HPDE6-E6E7 (cell line): Measurements from ENCODE around the gene ARGLU1.

Experiments
- DNase-seq: peaks from one replicate; pipeline ENCODE4 v3.0.0; 2011; ENCODE audit warnings: missing footprints; ENCODE audit errors: extremely low spot score

The ARGLU1 gene

DNA sequence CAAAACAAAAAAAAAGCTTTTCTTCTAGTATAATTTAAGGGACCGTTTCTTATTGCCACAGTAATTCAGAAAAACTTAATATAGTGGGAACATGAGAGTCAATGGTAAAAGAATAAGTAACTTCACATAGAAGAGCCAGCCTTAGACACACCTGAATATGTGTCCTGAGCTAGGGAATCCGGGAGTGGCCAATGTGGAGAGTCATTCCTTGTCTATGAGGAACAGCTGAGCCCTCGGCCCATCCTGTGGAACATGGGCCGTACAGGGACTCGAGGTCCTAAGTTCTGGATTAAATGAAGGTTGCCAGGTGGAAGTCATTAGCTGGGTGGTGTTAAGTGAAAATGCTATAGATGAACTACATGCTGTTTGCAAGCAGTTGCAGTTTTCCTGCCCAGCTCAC lies 64.7 kb downstream of the ARGLU1 start:
- no peak for DNase-seq

DNA sequence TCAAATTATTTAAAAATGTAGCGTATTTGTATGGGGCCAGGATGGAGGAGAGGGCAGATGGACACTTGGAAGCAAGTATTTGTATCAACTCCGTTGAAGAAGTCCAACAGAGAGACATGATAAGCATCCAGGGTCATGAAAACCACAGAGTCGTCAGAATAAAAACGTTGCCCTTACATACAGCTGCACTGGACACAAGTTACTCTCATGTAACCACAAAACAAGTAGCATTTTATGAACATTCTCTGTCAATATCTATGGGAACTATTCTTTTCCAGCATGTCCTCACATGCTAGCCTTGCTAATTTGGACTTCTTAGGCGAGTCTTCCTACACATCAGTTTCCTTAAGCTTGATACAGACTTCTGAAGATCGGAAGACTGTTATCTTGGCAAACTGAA lies 67.5 kb downstream of the ARGLU1 start:
- DNase-seq = no peak

DNA sequence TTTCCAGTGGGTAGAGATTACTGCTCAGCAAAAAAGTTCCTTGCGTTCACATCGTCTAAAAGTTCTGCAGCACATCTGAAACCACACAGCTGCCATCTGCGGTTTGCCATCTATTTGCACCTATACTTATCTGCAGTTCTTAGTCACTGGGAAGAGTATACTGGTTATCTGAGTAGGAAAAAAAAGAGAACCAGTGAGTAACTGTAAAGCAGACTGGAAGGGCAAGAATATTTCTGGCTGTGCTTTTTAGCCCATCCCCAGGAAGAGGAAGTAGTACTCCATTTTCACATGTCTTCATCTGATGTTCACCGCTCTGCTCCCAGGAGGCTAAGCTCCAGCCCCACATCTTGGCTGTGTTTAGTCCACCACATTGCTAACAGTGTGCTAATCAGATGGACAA lies 68.0 kb downstream of the ARGLU1 start:
- no peak for DNase-seq

DNA sequence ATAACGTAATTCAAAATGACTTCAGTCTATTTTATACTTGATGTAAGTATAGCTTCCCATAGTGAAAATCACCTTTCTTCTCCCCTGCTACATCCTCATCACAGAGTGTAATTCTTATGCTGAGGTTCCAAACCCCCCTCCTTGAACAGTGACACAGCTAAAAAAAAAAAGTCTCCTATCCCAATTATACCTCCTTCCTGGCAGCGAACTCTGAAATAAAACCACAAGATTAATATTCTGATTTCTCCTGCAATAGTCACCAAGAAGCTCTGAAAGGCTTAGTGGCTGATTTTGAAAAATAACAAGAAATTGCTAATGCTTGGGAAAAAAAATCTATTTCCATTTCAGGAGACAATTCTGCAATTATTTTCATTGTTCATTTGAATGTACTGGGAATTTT lies 68.8 kb downstream of the ARGLU1 start:
- no peak for DNase-seq

DNA sequence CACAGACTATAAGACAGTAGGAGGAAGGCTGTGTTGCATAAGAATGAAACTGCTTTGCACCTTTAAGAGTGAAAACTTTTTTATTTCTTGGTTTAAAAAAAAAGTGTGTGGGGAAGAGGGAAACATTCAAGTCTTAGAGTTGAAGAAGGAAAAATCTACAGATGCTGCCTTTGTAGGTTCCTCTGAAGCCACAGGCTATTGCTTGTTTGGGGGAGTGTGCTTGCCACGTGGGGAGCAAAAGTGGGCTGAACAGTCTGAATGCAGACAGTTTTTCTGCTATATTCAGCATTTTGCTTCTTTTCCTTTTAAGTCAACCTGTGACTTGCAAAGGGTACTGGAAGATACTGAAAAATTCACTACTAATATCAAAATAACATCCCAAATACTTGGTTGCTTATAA lies 69.4 kb downstream of the ARGLU1 start:
- DNase-seq = no peak

DNA sequence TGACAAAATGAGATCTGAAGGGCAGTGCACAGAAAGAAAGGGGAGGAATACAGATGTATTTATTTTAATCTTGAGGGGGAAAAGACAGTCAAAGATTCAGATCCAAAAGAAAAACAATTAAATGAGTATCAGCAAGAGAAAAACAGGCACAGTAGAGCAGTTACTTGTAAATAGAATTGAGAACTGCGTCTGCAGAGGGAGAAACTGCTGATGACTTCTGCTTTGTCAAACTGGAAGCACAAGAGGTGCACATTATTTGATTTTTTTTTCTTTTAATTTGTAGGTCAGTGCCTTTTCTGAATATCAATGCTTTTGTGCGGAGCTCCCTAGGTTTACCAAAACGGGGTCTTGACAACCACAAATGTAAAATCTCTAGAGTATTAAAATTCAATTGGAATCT lies 69.8 kb downstream of the ARGLU1 start:
- no peak for DNase-seq

DNA sequence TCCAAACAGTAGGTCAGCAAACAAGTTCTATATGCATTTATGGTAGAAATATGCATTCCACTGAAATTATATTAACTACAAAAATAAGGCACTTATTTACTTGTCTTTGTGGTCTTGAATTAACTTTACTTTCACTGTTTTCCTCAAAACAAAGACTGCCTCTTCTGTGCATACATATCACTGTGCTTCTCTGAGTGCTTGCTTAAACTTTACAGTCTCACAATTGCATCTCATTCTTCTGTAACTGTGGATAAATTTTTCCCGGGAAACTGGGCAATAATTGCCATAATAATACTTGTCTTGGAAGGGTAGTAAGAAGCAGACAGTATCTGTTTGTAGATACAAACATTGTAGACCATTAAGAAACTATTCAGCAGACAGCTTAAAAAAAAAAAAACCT lies 70.9 kb downstream of the ARGLU1 start:
- no peak for DNase-seq

DNA sequence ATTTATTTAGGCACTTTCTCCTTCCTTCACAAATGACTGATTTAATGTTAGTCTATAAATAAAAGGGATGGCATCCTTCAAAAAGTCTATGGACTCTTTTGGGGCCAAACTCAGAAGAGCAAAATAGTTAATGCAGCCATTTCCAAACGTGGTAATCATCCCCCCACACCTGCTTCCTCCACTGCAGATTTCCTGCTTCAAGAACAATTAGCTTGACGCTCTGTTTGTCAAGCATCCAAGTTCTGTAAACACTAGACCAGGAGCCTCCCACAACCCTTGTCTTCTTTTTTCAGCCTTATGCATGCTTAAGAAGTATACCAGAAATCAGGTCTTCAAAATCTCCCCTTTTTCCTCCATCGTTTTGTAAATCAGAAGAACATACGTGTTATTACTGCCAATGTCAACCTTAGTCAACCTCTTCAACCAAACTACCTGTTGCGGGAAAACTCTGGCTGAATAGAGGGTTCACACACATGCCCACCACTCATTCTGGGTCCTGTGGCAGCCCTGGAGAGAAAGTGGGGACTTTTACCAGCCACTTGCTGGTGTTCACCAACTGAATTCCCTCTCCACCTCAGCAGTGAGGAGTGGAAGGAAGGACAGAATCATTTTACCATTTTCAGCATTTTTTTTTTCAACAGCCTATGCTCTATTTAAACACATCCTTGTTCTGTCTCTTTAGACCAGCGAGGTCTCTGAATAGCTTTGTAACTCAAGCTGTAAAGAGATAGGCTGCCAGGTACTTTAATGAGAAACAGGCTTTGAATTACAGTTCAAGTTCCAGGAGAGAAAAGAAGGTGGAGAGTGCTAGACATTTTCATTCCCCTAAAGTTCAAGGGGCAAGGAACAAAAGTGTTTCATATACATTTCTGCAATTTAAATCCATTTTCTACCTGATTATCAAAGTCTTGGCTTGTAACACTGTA lies 71.6 kb downstream of the ARGLU1 start:
- no peak for DNase-seq

DNA sequence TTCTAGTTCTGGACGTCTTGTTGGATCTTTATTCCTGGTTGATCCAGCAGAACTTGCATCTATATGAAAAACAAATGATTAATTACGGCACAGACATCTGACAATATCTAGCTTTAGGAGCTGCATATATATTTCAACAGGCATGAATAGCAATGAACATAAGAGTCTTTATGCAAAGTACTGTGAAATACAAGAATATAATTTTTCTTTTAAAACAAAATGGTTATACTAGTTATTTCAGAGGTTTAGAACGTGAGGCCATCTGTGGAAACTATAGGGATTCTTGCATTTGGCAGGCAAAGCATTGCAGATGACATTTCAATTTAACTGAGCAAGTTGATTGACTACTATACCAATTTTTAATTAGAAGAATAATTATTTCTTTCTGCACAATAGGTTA lies 73.0 kb downstream of the ARGLU1 start:
- DNase-seq = no peak

DNA sequence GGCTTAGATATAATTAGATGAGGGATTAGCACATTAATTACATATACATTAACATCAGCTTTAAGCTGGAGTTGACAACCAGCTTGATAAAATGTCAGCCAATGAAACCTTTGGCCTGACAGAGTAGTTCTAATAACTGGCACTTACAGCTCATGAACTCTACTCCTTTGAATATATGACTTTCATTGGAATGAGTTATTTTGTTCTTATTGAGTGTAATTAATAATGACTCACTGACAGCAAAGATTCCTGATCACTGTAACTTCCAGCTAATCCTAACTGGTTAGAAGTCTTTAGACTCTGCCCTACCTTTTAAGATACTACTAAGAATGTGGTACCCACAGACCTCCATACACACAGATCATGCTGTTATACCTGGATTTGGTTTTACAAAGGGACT lies 73.4 kb downstream of the ARGLU1 start:
- DNase-seq = no peak

DNA sequence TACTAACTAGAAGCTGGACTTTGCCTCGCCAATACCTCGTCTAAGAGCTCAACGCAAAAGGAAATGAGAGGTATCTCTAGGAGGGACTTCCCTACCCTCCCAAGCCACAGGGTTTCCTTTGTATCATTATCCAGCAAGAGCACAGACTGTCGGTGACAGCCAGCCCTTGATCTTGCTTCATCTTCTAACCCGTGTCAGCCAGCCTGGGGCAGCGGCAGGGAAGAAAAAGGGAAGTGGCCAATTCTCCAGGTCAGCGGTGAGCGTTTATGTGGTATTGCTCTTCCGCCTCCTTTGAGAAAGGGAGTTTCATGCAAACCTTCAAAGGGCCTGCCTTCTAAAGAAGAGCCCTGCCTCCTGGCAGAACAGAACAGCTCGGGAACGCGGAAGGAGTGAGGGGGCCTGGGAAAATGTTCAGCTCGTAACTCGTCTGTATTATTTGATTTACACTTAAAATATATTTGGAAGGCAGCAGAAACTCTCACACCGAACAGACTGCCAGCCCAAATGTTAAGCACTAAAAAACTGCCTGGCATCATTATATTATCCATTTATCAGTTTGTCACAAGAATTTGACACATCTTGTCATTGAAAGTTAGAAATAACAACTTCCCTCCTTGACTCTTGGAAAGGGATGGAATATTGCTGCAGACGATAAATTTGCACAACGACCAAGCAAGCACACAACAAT lies 74.3 kb downstream of the ARGLU1 start:
- DNase-seq = no peak

DNA sequence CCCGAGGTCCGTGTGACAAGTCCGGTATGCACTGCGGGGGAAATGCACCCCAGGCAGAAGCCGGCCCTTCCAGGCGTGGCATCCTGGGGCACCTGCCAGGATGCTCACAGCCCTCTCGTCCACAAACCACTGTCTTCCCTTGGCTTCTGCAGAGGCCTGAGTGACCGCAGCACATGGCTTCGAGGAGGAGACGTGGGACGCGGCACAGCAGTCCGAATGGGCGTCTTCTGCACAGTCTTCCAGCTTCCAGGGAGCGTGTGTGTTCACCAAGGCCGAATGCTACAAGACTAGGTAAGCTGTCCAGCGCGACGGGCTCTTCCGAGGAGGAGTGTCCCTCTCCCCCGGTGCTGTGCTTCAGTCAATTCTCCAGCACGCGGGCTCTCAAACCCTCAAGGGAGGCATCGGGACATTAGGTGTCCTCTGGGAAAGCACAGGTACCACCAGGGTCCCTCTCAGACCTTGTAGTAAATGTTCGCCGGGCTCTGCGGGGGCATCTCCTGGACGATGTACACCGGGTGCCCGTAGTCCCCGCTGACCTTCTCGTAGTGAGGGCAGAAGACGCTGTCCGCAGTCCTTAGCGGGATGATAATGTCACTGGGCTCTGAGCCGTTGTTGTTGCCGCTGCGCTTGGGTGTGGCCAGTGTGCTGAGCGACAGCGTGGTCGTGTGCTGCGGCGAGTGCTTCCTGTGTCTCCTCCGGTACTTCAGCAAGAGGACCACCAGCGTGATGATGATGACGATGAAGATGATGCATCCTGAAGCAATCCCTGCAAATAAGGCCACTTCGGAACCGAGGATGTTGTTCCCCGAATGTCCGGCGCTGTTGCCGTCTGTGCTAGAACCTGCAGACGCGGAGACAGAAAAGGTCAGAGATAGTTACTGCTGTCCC lies 75.1 kb downstream of the ARGLU1 start:
- DNase-seq = no peak

DNA sequence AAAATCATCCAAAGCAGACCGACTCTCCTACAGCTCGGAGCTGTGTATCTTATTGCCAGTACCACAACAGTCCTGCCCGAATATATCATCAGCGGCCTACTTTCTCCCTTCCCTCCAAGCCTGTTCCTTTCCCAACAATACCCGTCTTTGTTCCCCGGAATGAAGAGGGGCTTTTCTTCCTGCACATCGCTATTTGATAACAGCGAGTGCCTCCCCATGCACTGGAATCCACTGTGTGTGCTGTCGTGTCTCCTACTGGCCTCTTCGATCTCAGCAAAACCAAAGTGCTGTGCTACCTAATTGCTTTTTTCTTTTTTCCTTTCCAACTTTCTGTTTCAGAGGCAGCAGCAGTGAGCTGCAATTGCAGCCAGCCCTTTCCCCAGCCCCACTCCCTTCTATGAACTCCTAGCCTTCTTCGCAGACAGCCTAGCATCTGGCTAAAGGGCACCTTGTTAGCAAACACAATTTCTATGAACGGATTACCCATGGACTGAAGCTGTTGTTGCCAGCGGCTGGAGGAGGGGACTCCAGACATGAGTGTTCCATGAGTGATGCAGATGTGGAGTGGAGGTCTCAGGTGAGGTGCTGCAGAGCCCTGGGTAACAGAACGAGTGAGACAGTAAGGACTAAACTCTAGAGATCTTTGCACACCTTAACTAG lies 75.9 kb downstream of the ARGLU1 start:
- DNase-seq = no peak
